Keratinocyte (primary cell): ENCODE data around the gene CWH43. TPM values are rescaled to one million over a fixed set of nuclear protein-coding genes. Genes with fewer than 3 reads are reported as not detected.

Experiments used
- DNase-seq: peaks from one replicate; pipeline ENCODE4 v3.0.0-alpha.2; 2011; ENCODE audit warnings: low read depth, missing footprints, low spot score
- FAIRE-seq: peaks from 2 replicates; lab custom pipeline; 2011; peaks lifted over from hg19 to GRCh38; lab: Jason Lieb, UNC
- H2AFZ ChIP-seq: 2 replicates; pipeline ENCODE4 v1.6.0; 2012; ENCODE audit warnings: low read length, control low read depth, inconsistent platforms; ENCODE audit not compliant: control insufficient read depth
- H3K27ac ChIP-seq: 2 replicates; pipeline ENCODE4 v1.5.1; 2011; ENCODE audit warnings: low read length; ENCODE audit not compliant: control insufficient read depth, insufficient read depth
- H3K27me3 ChIP-seq: 3 replicates; pipeline ENCODE4 v1.6.0; 2011; ENCODE audit warnings: low read length; ENCODE audit not compliant: control insufficient read depth, insufficient read depth; ENCODE audit errors: extremely low read depth
- H3K36me3 ChIP-seq, 2 experiments: 2 replicates in 1 of 2; 3 replicates in 1 of 2; pipeline ENCODE4 v1.5.1; 2011; ENCODE audit warnings: low read length in 2 of 2, mild to moderate bottlenecking in 1 of 2; ENCODE audit not compliant: control insufficient read depth in 2 of 2, insufficient read depth in 2 of 2; ENCODE audit errors: extremely low read depth in 1 of 2
- H3K4me1 ChIP-seq: 3 replicates; pipeline ENCODE4 v1.5.1; 2011; ENCODE audit warnings: low read length; ENCODE audit not compliant: control insufficient read depth, insufficient read depth; ENCODE audit errors: extremely low read depth
- H3K4me2 ChIP-seq: 3 replicates; pipeline ENCODE4 v1.6.0; 2011; ENCODE audit warnings: low read depth, low read length; ENCODE audit not compliant: control insufficient read depth, insufficient read depth; ENCODE audit errors: extremely low read depth
- H3K4me3 ChIP-seq, 3 experiments: fragments of 200-600 bp in 1 of 3; sonication (generic) in 1 of 3; 2 replicates in 2 of 3; 3 replicates in 1 of 3; pipeline ENCODE4 v1.5.1; 2011 to 2016; ENCODE audit warnings: low read length in 3 of 3, mild to moderate bottlenecking in 3 of 3, control low read depth in 2 of 3, inconsistent platforms in 1 of 3, low read depth in 1 of 3, mixed read lengths in 1 of 3, mixed run types in 1 of 3, moderate library complexity in 1 of 3; ENCODE audit not compliant: control insufficient read depth in 2 of 3, insufficient read depth in 2 of 3; ENCODE audit errors: extremely low read depth in 1 of 3
- H3K79me2 ChIP-seq: 2 replicates; pipeline ENCODE4 v1.6.0; 2012; ENCODE audit warnings: low read length; ENCODE audit not compliant: control insufficient read depth, insufficient read depth
- H3K9ac ChIP-seq: 3 replicates; pipeline ENCODE4 v1.6.0; 2011; ENCODE audit warnings: low read length; ENCODE audit not compliant: control insufficient read depth, insufficient read depth; ENCODE audit errors: extremely low read depth
- H3K9me1 ChIP-seq: 3 replicates; pipeline ENCODE4 v1.6.0; 2011; ENCODE audit warnings: low read length; ENCODE audit not compliant: control insufficient read depth, insufficient read depth; ENCODE audit errors: extremely low read depth
- H3K9me3 ChIP-seq: 2 replicates; pipeline ENCODE4 v1.5.1; 2012; ENCODE audit warnings: low read depth, low read length; ENCODE audit not compliant: control insufficient read depth
- H4K20me1 ChIP-seq: 3 replicates; pipeline ENCODE4 v1.6.0; 2011; ENCODE audit warnings: low read length; ENCODE audit not compliant: control insufficient read depth, insufficient read depth; ENCODE audit errors: extremely low read depth
- CTCF ChIP-seq, 3 experiments: IDR thresholded peaks in 1 of 3; conservative IDR thresholded peaks in 1 of 3; optimal IDR thresholded peaks in 1 of 3; 2 replicates in 2 of 3; 3 replicates in 1 of 3; pipeline versions ENCODE3 to v1.5.1; 2011; ENCODE audit warnings: low read length in 3 of 3, mild to moderate bottlenecking in 3 of 3, moderate library complexity in 2 of 3, control low read depth in 1 of 3, inconsistent platforms in 1 of 3; ENCODE audit not compliant: insufficient read depth in 2 of 3; ENCODE audit errors: extremely low read depth in 1 of 3
- EZH2 ChIP-seq: IDR thresholded peaks from one replicate; pipeline ENCODE4 v1.6.1; 2012; ENCODE audit warnings: inconsistent platforms, mild to moderate bottlenecking, low read length, moderate library complexity
- dilution Hi-C: fragments of 300-500 bp; cut with MboI; formaldehyde crosslinking; loops from one replicate; pipeline ENCODE4 v1.7.0; 2020; ENCODE audit warnings: low sequenced_read_pairs; ENCODE audit not compliant: extremely low pct_ligation_motif_present
- polyA plus RNA-seq, 5 experiments: library from polyadenylated mRNA; depleted of rRNA in 3 of 5; stranded (reverse) in 3 of 5; stranded (forward) in 1 of 5; unstranded in 1 of 5; fragments of >200 nt; gene quantifications; 1 replicate in 1 of 5; 2 replicates in 3 of 5; 3 replicates in 1 of 5; pipeline versions ENCODE4 v1.2.1 to v1.2.3, GENCODE V29; 2011 to 2012; ENCODE audit warnings: missing spikeins in 2 of 5, low read depth in 1 of 5, low replicate concordance in 1 of 5

Gene CWH43
- polyA plus RNA-seq, 1 donor (not counting 4 experiments of a cell fraction or from before 2014, with no cell fraction given): 10.9 TPM

- H3K79me2 ChIP-seq: no peaks in the 10 kb centered on the region
- TF ChIP-seq CTCF (optimal IDR thresholded peaks at IDR 0.05 in 1 of 3, IDR thresholded peaks at IDR 0.05 in 1 of 3, conservative IDR thresholded peaks at IDR 0.05 in 1 of 3; ENCODE audit: extremely low read depth in 1 of 3, insufficient read depth in 2 of 3, low read length in 3 of 3) (no peak), EZH2 (no peak)
- dilution Hi-C loops: no loop called here
- no peak overlapping the region for H3K27ac ChIP-seq
- no peaks in the 10 kb centered on the region for H3K27me3 ChIP-seq
- no peaks in the 10 kb centered on the region for H3K9me3 ChIP-seq
- no peak overlapping the region for H3K4me3 ChIP-seq
- no peak for FAIRE-seq
- H3K4me2 ChIP-seq: no peak overlapping the region
- H3K4me1 ChIP-seq: peaks cover 5% of the 10 kb centered on the region
- no peaks in the 10 kb centered on the region for H4K20me1 ChIP-seq
- H3K9ac ChIP-seq: no peak overlapping the region
- H3K36me3 ChIP-seq: peaks cover 0 to 8% of the 10 kb centered on the region in 2 experiments
- H3K9me1 ChIP-seq: no peaks in the 10 kb centered on the region
- no peak overlapping the region for H2AFZ ChIP-seq
- DNase-seq: no peak
Measured at GRCh38 chr4:49002931-49003330, 16.9 kb downstream of the CWH43 start.

GRCh38 chr4:49018718-49019295, 32.7 kb downstream of the CWH43 start:
- no peak overlapping the region for H2AFZ ChIP-seq
- TF ChIP-seq EZH2: no peak
- no peak for TF ChIP-seq CTCF (optimal IDR thresholded peaks at IDR 0.05 in 1 of 3, IDR thresholded peaks at IDR 0.05 in 1 of 3, conservative IDR thresholded peaks at IDR 0.05 in 1 of 3; ENCODE audit: extremely low read depth in 1 of 3, insufficient read depth in 2 of 3, low read length in 3 of 3)
- H3K9me3 ChIP-seq: no peaks in the 10 kb centered on the region
- no peak overlapping the region for H3K4me2 ChIP-seq
- H4K20me1 ChIP-seq: no peaks in the 10 kb centered on the region
- H3K36me3 ChIP-seq: peaks cover 0 to 4% of the 10 kb centered on the region in 2 experiments
- FAIRE-seq: no peak
- H3K27ac ChIP-seq: no peak overlapping the region
- H3K4me1 ChIP-seq: no peaks in the 10 kb centered on the region
- no peaks in the 10 kb centered on the region for H3K27me3 ChIP-seq
- no peak overlapping the region for H3K9ac ChIP-seq
- H3K79me2 ChIP-seq: no peaks in the 10 kb centered on the region
- H3K4me3 ChIP-seq: no peak overlapping the region
- DNase-seq: no peak
- no peaks in the 10 kb centered on the region for H3K9me1 ChIP-seq
- dilution Hi-C loops: no loop called here
